ENCODE data around the gene MKNK1.
"Not testable (repeated sequence)": the region's sequence is repeated elsewhere in the genome, so short reads cannot be mapped to it uniquely, and the experiment has no call there.

Gene MKNK1

GRCh38 chr1:46603858-46604549, at the start of gene MKNK1:
MKNK1 (minus strand) TSS chr1:46604268; CDS start chr1:46583327, 20,941 bp downstream.
- TF ChIP-seq, protein P1, sequence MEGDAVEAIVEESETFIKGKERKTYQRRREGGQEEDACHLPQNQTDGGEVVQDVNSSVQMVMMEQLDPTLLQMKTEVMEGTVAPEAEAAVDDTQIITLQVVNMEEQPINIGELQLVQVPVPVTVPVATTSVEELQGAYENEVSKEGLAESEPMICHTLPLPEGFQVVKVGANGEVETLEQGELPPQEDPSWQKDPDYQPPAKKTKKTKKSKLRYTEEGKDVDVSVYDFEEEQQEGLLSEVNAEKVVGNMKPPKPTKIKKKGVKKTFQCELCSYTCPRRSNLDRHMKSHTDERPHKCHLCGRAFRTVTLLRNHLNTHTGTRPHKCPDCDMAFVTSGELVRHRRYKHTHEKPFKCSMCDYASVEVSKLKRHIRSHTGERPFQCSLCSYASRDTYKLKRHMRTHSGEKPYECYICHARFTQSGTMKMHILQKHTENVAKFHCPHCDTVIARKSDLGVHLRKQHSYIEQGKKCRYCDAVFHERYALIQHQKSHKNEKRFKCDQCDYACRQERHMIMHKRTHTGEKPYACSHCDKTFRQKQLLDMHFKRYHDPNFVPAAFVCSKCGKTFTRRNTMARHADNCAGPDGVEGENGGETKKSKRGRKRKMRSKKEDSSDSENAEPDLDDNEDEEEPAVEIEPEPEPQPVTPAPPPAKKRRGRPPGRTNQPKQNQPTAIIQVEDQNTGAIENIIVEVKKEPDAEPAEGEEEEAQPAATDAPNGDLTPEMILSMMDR (conservative IDR thresholded peaks at IDR 0.05; ENCODE audit: low read length), result peak; percentile 20; the same call in 1 of the 2 replicates
- DNase-seq (ENCODE audit: low read depth), result peak; percentile 86
- H3K4me3 ChIP-seq (ENCODE audit: low read length), result peak within 1 kb of the TSS; percentile 97

GRCh38 chr1:46653405-46653958, 49.4 kb upstream of the MKNK1 start:
- DNase-seq (ENCODE audit: low read depth), result peak; percentile 58
- TF ChIP-seq, protein P1 (conservative IDR thresholded peaks at IDR 0.05; ENCODE audit: low read length), result no peak
- H3K4me3 ChIP-seq (ENCODE audit: low read length), result peak overlapping the region; percentile 21

GRCh38 chr1:46652321-46653100, 48.4 kb upstream of the MKNK1 start:
- no peak overlapping the region for H3K4me3 ChIP-seq (ENCODE audit: low read length)
- TF ChIP-seq, protein P1 (conservative IDR thresholded peaks at IDR 0.05; ENCODE audit: low read length), result no peak
- no peak for DNase-seq (ENCODE audit: low read depth)

DNA sequence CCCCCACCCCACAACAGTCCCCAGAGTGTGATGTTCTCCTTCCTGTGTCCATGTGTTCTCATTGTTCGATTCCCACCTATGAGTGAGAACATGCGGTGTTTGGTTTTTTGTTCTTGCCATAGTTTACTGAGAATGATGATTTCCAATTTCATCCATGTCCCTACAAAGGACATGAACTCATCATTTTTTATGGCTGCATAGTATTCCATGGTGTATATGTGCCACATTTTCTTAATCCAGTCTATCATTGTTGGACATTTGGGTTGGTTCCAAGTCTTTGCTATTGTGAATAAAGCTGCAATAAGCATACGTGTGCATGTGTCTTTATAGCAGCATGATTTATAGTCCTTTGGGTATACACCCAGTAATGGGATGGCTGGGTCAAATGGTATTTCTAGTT, 47.1 kb upstream of the MKNK1 start:
- not testable (repeated sequence) for DNase-seq (ENCODE audit: low read depth); H3K4me3 ChIP-seq (ENCODE audit: low read length)

DNA sequence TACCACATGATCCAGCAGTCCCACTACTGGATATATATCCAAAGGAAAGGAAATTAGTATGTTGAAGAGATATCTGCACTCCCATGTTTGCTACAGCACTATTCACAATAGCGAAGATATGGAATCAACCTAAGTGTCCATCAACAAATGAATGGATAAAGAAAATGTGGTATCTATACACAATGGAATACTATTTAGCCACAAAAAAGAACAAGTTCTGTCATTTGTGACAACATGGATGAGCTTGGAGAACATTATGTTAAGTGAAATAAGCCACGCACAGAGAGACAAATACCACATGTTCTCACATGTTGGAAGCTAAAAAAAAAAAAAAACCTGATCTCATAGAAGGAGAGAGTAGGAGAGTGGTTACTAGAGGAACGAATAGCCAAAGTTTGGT, 46.4 kb upstream of the MKNK1 start:
- no peak overlapping the region for H3K4me3 ChIP-seq (ENCODE audit: low read length)
- no peak for DNase-seq (ENCODE audit: low read depth)
- TF ChIP-seq, protein P1 (conservative IDR thresholded peaks at IDR 0.05; ENCODE audit: low read length), result no peak

GRCh38 chr1:46649764-46650163, 45.7 kb upstream of the MKNK1 start:
- no peak for DNase-seq (ENCODE audit: low read depth)
- TF ChIP-seq, protein P1 (conservative IDR thresholded peaks at IDR 0.05; ENCODE audit: low read length), result no peak
- no peak overlapping the region for H3K4me3 ChIP-seq (ENCODE audit: low read length)

GRCh38 chr1:46647611-46648010, 43.5 kb upstream of the MKNK1 start:
- TF ChIP-seq, protein P1 (conservative IDR thresholded peaks at IDR 0.05; ENCODE audit: low read length), result no peak
- no peak for DNase-seq (ENCODE audit: low read depth)

More at GRCh38 chr1:46647611-46648010, 43.5 kb upstream of the MKNK1 start:
- H3K4me3 ChIP-seq (ENCODE audit: low read length), result no peak overlapping the region
